Measurements from ENCODE around the gene FAM204A. TPM values are rescaled to one million over a fixed set of nuclear protein-coding genes. Genes with fewer than 3 reads are reported as not detected.

The FAM204A gene
- total RNA-seq, 2 donors from 2014 or later = 73.6 to 82.6 TPM

GRCh38 chr10:118290471-118290995 lies 51.6 kb downstream of the FAM204A start:
- no peak for DNase-seq (ENCODE audit: low spot score)

GRCh38 chr10:118287076-118287806 lies 54.9 kb downstream of the FAM204A start:
- intact Hi-C loops (cut with DNase I) = no loop called here
- no peak for DNase-seq (ENCODE audit: low spot score)

More at GRCh38 chr10:118290471-118290995, 51.6 kb downstream of the FAM204A start:
- intact Hi-C loops (cut with DNase I) = no loop called here

- DNase-seq (ENCODE audit: low spot score) = no peak
- intact Hi-C loops (cut with DNase I) = no loop called here
Observed at GRCh38 chr10:118286051-118286838, 55.9 kb downstream of the FAM204A start.

DNA sequence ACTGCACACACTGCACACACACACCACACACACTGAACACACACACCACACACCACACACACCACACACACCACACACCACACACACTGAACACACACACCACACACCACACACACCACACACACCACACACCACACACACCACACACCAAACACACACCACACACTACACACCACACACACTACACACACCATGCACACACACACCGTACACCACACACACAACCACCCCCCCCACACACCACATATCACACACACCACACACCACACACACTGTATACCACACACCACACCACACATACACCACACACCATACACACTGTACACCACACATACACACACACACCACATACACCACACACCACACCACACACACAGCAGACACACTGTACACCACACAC lies 59.5 kb downstream of the FAM204A start:
- intact Hi-C loops (cut with DNase I) = no loop called here
- no peak for DNase-seq (ENCODE audit: low spot score)

DNA sequence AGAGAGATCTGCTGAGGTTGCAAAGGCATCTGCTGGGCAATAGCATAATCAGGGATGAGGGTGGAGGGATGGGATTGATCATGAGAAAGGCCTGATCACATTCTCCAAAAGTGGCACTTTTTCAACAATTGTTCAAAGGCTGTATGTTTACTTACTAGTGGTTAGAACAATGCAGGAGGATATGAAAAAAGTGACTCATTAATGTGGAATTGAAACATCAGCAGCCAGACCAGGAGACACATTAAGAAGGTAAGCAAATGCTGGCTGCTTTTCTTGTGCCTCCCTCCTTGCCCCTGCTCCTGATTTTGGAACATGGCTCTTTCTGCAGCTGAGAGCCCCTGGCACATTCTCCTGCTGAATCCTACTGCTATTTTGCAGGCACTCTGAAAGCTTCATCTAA lies 63.5 kb downstream of the FAM204A start:
- intact Hi-C loops (cut with DNase I) = no loop called here
- no peak for DNase-seq (ENCODE audit: low spot score)

DNA sequence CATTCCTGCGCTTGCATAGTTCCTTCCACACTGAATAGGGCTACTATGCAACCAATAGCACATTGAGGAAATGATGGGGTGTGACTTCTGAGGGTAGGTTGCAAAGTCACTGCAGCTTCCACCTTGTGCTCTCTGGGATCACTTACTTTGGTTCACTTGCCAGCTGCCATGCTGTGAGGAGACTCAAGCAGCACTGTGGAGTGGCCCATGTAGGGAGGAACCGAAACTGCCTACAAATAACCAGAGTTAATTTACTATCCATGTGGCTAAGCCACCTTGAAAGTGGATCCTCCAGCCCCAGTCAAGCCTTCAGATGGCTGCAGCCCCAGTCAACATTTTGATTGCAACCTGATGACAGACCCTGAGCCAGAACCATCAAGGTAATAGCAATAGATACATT lies 64.3 kb downstream of the FAM204A start:
- DNase-seq (ENCODE audit: low spot score) = no peak
- intact Hi-C loops (cut with DNase I) = no loop called here

- intact Hi-C loops (cut with DNase I) = no loop called here
- no peak for DNase-seq (ENCODE audit: low spot score)
Observed at GRCh38 chr10:118276727-118277126, 65.4 kb downstream of the FAM204A start.

DNA sequence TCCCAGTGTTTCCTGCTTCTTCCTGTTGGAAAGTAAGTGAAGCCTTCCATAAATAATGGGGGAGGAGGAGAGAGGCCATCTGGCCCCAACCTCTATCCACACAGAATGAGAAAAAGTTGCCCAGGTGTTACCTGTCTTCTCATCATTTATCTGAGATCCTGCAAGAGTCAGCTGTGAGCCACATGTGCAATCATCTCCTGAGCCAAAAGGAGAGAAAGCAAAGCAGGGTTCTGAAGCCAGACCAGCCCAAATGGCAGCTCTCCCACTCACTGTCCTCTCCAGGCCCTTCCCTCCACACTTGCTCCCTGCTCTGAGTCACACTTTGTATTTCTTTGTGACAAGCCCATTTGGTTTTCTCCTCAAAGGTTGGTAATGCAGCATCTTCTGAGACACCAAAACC lies 65.9 kb downstream of the FAM204A start:
- intact Hi-C loops (cut with DNase I) = no loop called here
- DNase-seq (ENCODE audit: low spot score) = no peak

- no peak for DNase-seq (ENCODE audit: low spot score)
- intact Hi-C loops (cut with DNase I) = no loop called here
Observed at GRCh38 chr10:118273662-118274061, 68.5 kb downstream of the FAM204A start.

DNA sequence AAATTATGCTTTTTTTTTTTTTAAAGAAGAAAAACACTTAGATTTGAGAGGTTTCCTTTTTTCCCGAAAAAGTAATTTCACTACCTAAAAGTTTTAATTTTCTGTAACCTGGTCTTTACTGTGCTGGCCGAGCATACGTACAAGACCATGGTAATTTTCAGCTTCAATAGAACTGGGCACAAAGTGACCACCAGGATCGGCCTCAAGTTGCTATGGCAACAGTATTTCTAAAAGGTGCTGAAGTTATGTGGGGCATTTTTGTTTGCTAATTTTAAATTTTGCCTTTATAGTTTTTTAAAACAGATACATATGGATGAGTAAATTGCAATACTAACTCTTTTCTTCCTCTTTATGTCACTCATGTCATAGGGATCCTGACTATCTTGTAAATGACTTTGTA lies 69.4 kb downstream of the FAM204A start:
- no peak for DNase-seq (ENCODE audit: low spot score)
- intact Hi-C loops (cut with DNase I) = no loop called here

DNA sequence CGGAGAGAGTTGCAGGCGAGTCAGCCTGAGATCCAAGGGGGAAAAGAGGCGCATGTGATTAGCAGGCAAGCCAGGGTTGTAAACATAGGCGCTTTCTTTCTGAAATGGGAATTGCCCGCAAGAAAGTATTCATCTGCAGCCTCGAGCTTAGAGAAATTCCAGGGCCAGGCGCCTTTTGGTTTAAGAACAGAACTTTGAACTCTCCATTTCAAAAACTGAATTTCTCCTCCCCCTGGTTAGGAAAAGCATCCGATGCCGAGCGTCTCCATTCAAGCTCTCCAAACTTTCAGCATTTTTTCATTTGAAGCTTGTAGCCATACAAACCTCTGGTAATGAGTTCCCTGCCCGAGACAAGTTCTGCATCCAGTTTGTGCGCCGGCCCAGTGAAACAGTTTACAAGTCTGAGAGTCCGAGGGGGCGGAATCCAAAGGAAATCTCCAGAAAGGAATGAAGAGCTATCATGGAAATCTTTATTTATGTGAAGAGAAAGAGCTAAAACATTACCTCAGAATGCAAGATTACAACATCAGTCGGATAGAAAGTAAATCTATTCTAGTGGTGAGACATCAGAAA lies 69.9 kb downstream of the FAM204A start:
- no peak for DNase-seq (ENCODE audit: low spot score)
- intact Hi-C loops (cut with DNase I) = no loop called here

DNA sequence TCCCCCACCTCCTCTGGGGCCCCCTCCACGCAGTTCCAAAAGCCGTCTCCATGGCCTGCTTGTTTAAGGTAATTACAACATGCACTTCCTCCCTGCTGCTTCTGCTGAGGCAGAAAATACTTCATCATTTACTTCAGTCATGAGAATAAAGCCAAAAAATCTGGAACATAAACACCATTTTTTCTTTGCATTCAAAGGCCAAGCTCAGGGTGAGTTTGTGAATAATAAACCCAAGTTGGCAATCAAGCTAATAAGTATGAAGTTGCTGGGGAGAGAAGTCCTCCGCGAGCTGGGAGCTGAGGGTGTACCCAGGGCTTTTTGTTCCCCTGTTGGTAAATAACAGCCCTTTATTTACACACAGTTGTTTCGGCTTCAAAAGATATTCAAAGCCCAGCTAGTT lies 70.5 kb downstream of the FAM204A start:
- no peak for DNase-seq (ENCODE audit: low spot score)
- intact Hi-C loops (cut with DNase I) = no loop called here

- intact Hi-C loops (cut with DNase I) = no loop called here
- DNase-seq (ENCODE audit: low spot score) = no peak
Observed at GRCh38 chr10:118266098-118266748, 75.9 kb downstream of the FAM204A start.

- intact Hi-C loops (cut with DNase I) = no loop called here
- DNase-seq (ENCODE audit: low spot score) = no peak
Observed at GRCh38 chr10:118264838-118265470, 77.2 kb downstream of the FAM204A start.

GRCh38 chr10:118264252-118264651 lies 77.9 kb downstream of the FAM204A start:
- no peak for DNase-seq (ENCODE audit: low spot score)
- intact Hi-C loops (cut with DNase I) = no loop called here

DNA sequence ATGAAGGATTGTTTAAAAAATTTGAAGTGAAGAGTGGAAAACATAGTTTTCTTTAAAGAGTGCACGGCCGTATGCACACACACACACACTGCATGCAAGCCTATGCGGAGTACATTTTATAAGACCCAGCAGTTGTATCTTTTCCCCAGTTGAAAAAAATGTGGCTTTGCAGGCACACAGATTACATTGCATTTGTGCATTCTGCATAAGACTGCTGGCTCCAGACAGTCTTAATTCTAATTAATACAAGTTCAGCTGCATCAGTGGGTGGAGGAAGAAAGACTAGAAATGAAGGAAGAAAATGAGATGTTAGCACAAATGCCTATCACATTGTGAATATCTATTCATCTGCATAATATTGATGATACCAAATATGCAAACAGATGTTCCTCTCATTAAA lies 79.6 kb downstream of the FAM204A start:
- intact Hi-C loops (cut with DNase I) = no loop called here
- DNase-seq (ENCODE audit: low spot score) = no peak

- DNase-seq (ENCODE audit: low spot score) = no peak
- intact Hi-C loops (cut with DNase I) = no loop called here
Observed at GRCh38 chr10:118259288-118259906, 82.7 kb downstream of the FAM204A start.

DNA sequence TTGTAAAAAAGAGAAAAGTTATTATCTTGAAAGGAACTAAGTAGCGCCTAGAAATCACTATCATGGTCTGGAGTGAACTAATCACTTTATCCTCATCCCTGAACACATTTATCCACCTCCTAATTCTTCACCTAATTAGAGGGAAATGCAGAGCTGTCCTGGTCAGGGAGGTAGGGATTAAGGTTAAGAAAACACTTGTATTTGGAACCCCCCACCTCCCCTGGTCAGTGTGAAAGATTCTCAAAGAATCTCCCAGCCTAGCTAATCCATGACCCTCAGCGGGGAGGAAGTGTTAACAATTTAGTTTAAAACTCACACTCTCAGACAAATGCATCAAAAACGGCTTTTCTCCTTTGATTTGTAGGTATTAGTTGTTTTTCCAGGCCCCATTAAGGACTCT lies 83.8 kb downstream of the FAM204A start:
- no peak for DNase-seq (ENCODE audit: low spot score)
- intact Hi-C loops (cut with DNase I) = no loop called here

Data from posterior vena cava (tissue), 2 donors.